NB4 (cell line): ENCODE measurements around the gene DLEC1.
"Not testable (repeated sequence)": the region's sequence is repeated elsewhere in the genome, so short reads cannot be mapped to it uniquely, and the experiment has no call there.

Experiments used
- DNase-seq: peaks from one replicate; pipeline ENCODE4 v3.0.0; 2010; ENCODE audit warnings: low read depth
- H3K4me3 ChIP-seq: one replicate; pipeline ENCODE4 v1.5.1; 2011; ENCODE audit warnings: mild to moderate bottlenecking, low read depth, low read length, moderate library complexity
- CTCF ChIP-seq: IDR thresholded peaks from one replicate; pipeline ENCODE4 v1.5.1; 2012; ENCODE audit warnings: low read depth, low read length
- MYC ChIP-seq: IDR thresholded peaks from 2 replicates; pipeline ENCODE4 v1.6.1; 2011; ENCODE audit warnings: low read depth, low read length
- POLR2A ChIP-seq: IDR thresholded peaks from 2 replicates; pipeline ENCODE4 v1.6.1; 2011; ENCODE audit warnings: mild to moderate bottlenecking; ENCODE audit not compliant: insufficient read length; ENCODE audit errors: extremely low read depth
- TF ChIP-seq, protein P1 (sequence below): IDR thresholded peaks from 2 replicates; pipeline ENCODE4 v1.6.1; 2011; ENCODE audit warnings: low read depth, low read length

The DLEC1 gene

DNA sequence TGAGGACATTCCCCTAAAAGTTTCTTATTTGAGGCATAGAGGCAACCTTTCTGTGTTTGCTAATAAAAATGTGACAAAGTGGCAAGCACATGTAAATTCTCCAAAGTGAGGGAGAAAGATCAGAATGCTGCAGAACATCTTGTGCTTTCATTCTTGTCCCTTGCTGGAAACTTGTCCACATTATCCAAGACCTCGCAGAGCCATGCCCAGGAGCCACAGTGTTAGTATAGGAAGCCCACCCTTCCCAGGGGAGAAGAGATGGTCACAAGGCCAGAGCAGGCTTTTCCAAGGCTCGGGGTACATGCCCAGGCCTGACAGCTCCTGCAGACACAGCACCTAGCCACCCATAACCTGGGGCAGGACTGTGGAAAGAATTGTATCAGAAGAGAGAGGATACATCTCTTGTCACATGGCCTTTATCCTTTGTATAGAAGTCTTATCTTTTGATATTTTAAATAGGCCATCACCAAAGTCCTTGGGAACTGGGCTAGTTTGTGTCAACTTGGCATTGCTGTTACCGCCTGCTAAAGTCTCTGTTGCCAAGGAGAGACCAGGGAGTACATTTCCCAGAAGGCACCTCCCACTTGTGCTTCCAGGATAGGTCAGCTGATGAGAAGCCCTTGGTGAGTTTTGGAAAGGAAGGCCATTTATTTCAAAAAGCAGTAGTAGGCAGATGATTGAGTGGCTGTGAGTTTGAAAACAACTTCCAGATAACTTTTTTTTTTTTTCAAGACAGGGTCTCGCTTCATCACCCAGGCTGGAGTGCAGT lies 10.5 kb downstream of the DLEC1 start:
- no peak overlapping the region for H3K4me3 ChIP-seq
- DNase-seq = no peak
- TF ChIP-seq POLR2A = no peak
- TF ChIP-seq MYC = no peak
- TF ChIP-seq, protein P1, sequence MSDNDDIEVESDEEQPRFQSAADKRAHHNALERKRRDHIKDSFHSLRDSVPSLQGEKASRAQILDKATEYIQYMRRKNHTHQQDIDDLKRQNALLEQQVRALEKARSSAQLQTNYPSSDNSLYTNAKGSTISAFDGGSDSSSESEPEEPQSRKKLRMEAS = no peak
- TF ChIP-seq CTCF = no peak

- no peak overlapping the region for H3K4me3 ChIP-seq
- DNase-seq = no peak
- TF ChIP-seq, protein P1 = no peak
- TF ChIP-seq POLR2A (no peak), MYC (no peak), CTCF (no peak)
Measured at GRCh38 chr3:38051131-38051530, 12.1 kb downstream of the DLEC1 start.

DNA sequence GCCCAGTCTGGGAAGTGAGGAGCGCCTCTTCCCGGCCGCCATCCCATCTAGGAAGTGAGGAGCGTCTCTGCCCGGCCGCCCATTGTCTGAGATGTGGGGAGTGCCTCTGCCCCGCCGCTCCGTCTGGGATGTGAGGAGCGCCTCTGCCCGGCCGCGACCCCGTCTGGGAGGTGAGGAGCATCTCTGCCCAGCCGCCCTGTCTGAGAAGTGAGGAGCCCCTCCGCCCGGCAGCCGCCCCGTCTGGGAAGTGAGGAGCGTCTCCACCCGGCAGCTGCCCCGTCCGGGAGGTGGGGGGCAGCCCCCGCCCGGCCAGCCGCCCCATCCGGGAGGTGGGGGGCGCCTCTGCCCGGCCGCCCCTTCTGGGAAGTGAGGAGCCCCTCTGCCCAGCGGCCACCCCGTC lies 14.3 kb downstream of the DLEC1 start:
- DNase-seq, H3K4me3 ChIP-seq: not testable (repeated sequence)

DNA sequence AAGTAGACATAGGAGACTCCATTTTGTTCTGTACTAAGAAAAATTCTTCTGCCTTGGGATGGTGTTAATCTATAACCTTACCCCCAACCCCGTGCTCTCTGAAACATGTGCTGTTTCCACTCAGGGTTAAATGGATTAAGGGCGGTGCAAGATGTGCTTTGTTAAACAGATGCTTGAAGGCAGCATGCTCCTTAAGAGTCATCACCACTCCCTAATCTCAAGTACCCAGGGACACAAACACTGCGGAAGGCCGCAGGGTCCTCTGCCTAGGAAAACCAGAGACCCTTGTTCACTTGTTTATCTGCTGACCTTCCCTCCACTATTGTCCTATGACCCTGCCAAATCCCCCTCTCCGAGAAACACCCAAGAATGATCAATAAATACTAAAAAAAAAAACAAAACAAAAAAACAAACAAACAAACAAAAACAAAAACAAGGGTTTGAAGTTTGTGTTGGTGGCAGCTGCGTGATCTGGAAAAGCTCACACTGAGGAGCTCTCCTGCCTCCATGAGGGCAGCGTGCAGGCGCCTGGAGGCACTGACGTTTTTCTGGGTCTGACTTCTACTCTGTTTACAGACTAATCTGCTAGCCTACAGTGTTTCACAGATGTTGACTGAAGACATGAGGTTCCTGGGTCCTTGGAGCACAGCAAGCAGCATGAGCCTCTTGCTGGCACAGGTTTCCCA lies 14.9 kb downstream of the DLEC1 start:
- DNase-seq, H3K4me3 ChIP-seq: not testable (repeated sequence)

GRCh38 chr3:38054499-38055001 lies 15.5 kb downstream of the DLEC1 start:
- DNase-seq = no peak
- no peak overlapping the region for H3K4me3 ChIP-seq
- TF ChIP-seq CTCF = no peak
- no peak for TF ChIP-seq POLR2A
- TF ChIP-seq, protein P1 = no peak
- TF ChIP-seq MYC = no peak

GRCh38 chr3:38059148-38059547 lies 20.1 kb downstream of the DLEC1 start:
- no peak for DNase-seq
- TF ChIP-seq POLR2A (no peak), CTCF (no peak), MYC (no peak)
- TF ChIP-seq, protein P1 = no peak
- no peak overlapping the region for H3K4me3 ChIP-seq
